Mucosa of gallbladder (tissue), 1 donor: ENCODE results near the gene ARL17B. TPM values are rescaled to one million over a fixed set of nuclear protein-coding genes. Genes with fewer than 3 reads are reported as not detected.
A peak's percentile ranks its signal among the peaks of the same experiment; 100 is the strongest.
"Not testable (repeated sequence)": the region's sequence is repeated elsewhere in the genome, so short reads cannot be mapped to it uniquely, and the experiment has no call there.

Source experiments
- DNase-seq: peaks from one replicate; pipeline ENCODE4 v3.0.0-alpha.2; 2020; ENCODE audit warnings: low spot score
- total RNA-seq: library from RNA; stranded (reverse); gene quantifications from one replicate; pipeline ENCODE4 v1.2.1, GENCODE V29; 2021
- donor health status: DM: no; HTN: no; CAD: no.

ARL17B gene
- total RNA-seq, 1 donor from 2014 or later: 20.9 TPM

GRCh38 chr17:46252804-46253203 lies 108.8 kb downstream of the ARL17B start:
- DNase-seq: not testable (repeated sequence)

- not testable (repeated sequence) for DNase-seq
These were observed 112.4 kb downstream of the ARL17B start for GRCh38 chr17:46249153-46249552.

GRCh38 chr17:46244949-46245768 lies 116.4 kb downstream of the ARL17B start:
- DNase-seq: not testable (repeated sequence)

- not testable (repeated sequence) for DNase-seq
These were observed 117.1 kb downstream of the ARL17B start for GRCh38 chr17:46244339-46244913.

GRCh38 chr17:46243928-46244327 lies 117.6 kb downstream of the ARL17B start:
- DNase-seq: not testable (repeated sequence)

- not testable (repeated sequence) for DNase-seq
These were observed 118.1 kb downstream of the ARL17B start for GRCh38 chr17:46243505-46243904.

- not testable (repeated sequence) for DNase-seq
These were observed 130.2 kb downstream of the ARL17B start for GRCh38 chr17:46231359-46231758.

- peak; percentile 95 for DNase-seq
These were observed 136.2 kb downstream of the ARL17B start for GRCh38 chr17:46225274-46225794.

GRCh38 chr17:46224864-46225263 lies 136.7 kb downstream of the ARL17B start:
- not testable (repeated sequence) for DNase-seq

Other genes with a start within 250 kb of the ARL17B start
- 88.1 TPM for gene KANSL1, start 168.3 kb downstream of the ARL17B start, total RNA-seq
- 2.6 TPM for gene LRRC37A, start 66.6 kb downstream of the ARL17B start, total RNA-seq
- gene LRRC37A2, start 150.7 kb upstream of the ARL17B start, total RNA-seq: 8.1 TPM
- gene ARL17A, start 217.9 kb upstream of the ARL17B start, total RNA-seq: 23.0 TPM
- 44.7 TPM for gene NSF, start 228.9 kb upstream of the ARL17B start, total RNA-seq